H1 (cell line): ENCODE data around the gene SCUBE2. TPM values are rescaled to one million over a fixed set of nuclear protein-coding genes. Genes with fewer than 3 reads are reported as not detected.
"Not testable (repeated sequence)": the region's sequence is repeated elsewhere in the genome, so short reads cannot be mapped to it uniquely, and the experiment has no call there.

ENCODE experiments used
- CTCF ChIA-PET: fragments of 300-600 bp; sonication (Branson Sonifier 250); formaldehyde crosslinking; loops from one replicate; lab custom pipeline; 2021; ENCODE audit not compliant: partially characterized antibody; lab: Charles Lee
- POLR2A ChIA-PET: fragments of 300-600 bp; sonication (Branson Sonifier 250); formaldehyde crosslinking; loops from one replicate; lab custom pipeline; 2021; ENCODE audit warnings: inconsistent platforms; ENCODE audit not compliant: partially characterized antibody; lab: Charles Lee
- DNase-seq, 2 experiments: peaks; one replicate each; pipeline versions ENCODE4 v3.0.0 to v3.0.0-alpha.2; 2010 to 2022; ENCODE audit warnings: low spot score in 2 of 2, low read depth in 1 of 2, mixed read lengths in 1 of 2
- FAIRE-seq: peaks from 2 replicates; lab custom pipeline; 2011; peaks lifted over from hg19 to GRCh38; lab: Jason Lieb, UNC
- H2AFZ ChIP-seq: 2 replicates; pipeline ENCODE4 v1.8.1; 2012; ENCODE audit warnings: low read length, inconsistent platforms
- H2AK5ac ChIP-seq: 2 replicates; pipeline ENCODE4 v1.6.1; 2013; ENCODE audit warnings: low read depth, low read length
- H2BK120ac ChIP-seq: replicated peaks from 2 replicates; pipeline ENCODE3; 2013; ENCODE audit warnings: low read depth, low read length, inconsistent platforms
- H2BK12ac ChIP-seq: 2 replicates; pipeline ENCODE4 v1.6.1; 2013; ENCODE audit warnings: low read depth, low read length
- H2BK15ac ChIP-seq: 2 replicates; pipeline ENCODE4 v1.6.1; 2013; ENCODE audit warnings: low read length
- H2BK20ac ChIP-seq: 2 replicates; pipeline ENCODE4 v1.6.1; 2013; ENCODE audit warnings: low read length
- H2BK5ac ChIP-seq: 2 replicates; pipeline ENCODE4 v1.6.1; 2013; ENCODE audit warnings: low read depth, low read length
- H3K14ac ChIP-seq: 2 replicates; pipeline ENCODE4 v1.6.1; 2013; ENCODE audit warnings: inconsistent platforms; ENCODE audit not compliant: insufficient read length
- H3K18ac ChIP-seq: 2 replicates; pipeline ENCODE4 v1.6.1; 2013; ENCODE audit warnings: low read length; ENCODE audit errors: extremely low read depth
- H3K23ac ChIP-seq: 2 replicates; pipeline ENCODE4 v1.6.1; 2013; ENCODE audit warnings: inconsistent platforms; ENCODE audit not compliant: insufficient read length
- H3K23me2 ChIP-seq: 2 replicates; pipeline ENCODE4 v1.6.1; 2013; ENCODE audit warnings: low read depth, low read length
- H3K27ac ChIP-seq: 2 replicates; pipeline ENCODE4 v1.6.1; 2011; ENCODE audit warnings: low read depth, low read length, inconsistent platforms
- H3K27me3 ChIP-seq, 4 experiments: replicated peaks in 1 of 4; 1 replicate in 1 of 4; 2 replicates in 3 of 4; pipeline versions ENCODE4 v1.6.1 to v1.8.1; 2011 to 2013; ENCODE audit warnings: low read length in 3 of 4, mild to moderate bottlenecking in 3 of 4, inconsistent platforms in 2 of 4, mixed read lengths in 2 of 4, moderate library complexity in 1 of 4; ENCODE audit not compliant: control insufficient read depth in 3 of 4, insufficient read depth in 3 of 4; ENCODE audit errors: extremely low read depth in 1 of 4
- H3K36me3 ChIP-seq, 4 experiments: 2 replicates each; pipeline versions ENCODE4 v1.6.1 to v1.8.1; 2011 to 2013; ENCODE audit warnings: mild to moderate bottlenecking in 4 of 4, low read length in 3 of 4, moderate library complexity in 2 of 4, control low read depth in 1 of 4, inconsistent platforms in 1 of 4; ENCODE audit not compliant: insufficient read depth in 4 of 4, control insufficient read depth in 2 of 4
- H3K4ac ChIP-seq: replicated peaks from 2 replicates; pipeline ENCODE3; 2013; ENCODE audit warnings: low read length, low read depth, mixed read lengths, inconsistent platforms; ENCODE audit not compliant: insufficient read length
- H3K4me1 ChIP-seq, 4 experiments: replicated peaks in 1 of 4; 1 replicate in 1 of 4; 2 replicates in 3 of 4; pipeline versions ENCODE4 v1.6.1 to v1.8.1; 2011 to 2013; ENCODE audit warnings: low read length in 3 of 4, inconsistent platforms in 2 of 4, mixed read lengths in 1 of 4; ENCODE audit not compliant: insufficient read depth in 4 of 4, control insufficient read depth in 3 of 4
- H3K4me2 ChIP-seq, 2 experiments: 2 replicates each; pipeline versions ENCODE4 v1.6.1 to v1.8.1; 2011 to 2013; ENCODE audit warnings: low read depth in 2 of 2, low read length in 2 of 2, control low read depth in 1 of 2, inconsistent platforms in 1 of 2, mild to moderate bottlenecking in 1 of 2; ENCODE audit not compliant: insufficient read depth in 1 of 2
- H3K4me3 ChIP-seq, 4 experiments: fragments of 200-600, 300-600 bp in 1 of 4; sonication (generic), shearing (Covaris generic), sonication (Bioruptor Twin) in 1 of 4; 2 replicates each; pipeline versions ENCODE4 v1.5.1 to v1.8.1; 2011 to 2016; ENCODE audit warnings: low read length in 4 of 4, low read depth in 3 of 4, control low read depth in 2 of 4, inconsistent platforms in 2 of 4, mild to moderate bottlenecking in 2 of 4, mixed read lengths in 1 of 4, moderate library complexity in 1 of 4; ENCODE audit not compliant: insufficient read depth in 2 of 4; ENCODE audit errors: extremely low read depth in 1 of 4
- H3K56ac ChIP-seq: replicated peaks from 2 replicates; pipeline ENCODE3; 2013; ENCODE audit warnings: low read depth, mild to moderate bottlenecking, mixed read lengths, low read length, inconsistent platforms; ENCODE audit not compliant: insufficient read length
- H3K79me1 ChIP-seq: 2 replicates; pipeline ENCODE4 v1.6.1; 2013; ENCODE audit warnings: low read depth, low read length, control low read depth
- H3K79me2 ChIP-seq, 2 experiments: 2 replicates each; pipeline versions ENCODE4 v1.6.1 to v1.8.1; 2012 to 2013; ENCODE audit warnings: low read length in 2 of 2, mild to moderate bottlenecking in 2 of 2, inconsistent platforms in 1 of 2; ENCODE audit not compliant: insufficient read depth in 2 of 2, control insufficient read depth in 1 of 2
- H3K9ac ChIP-seq, 4 experiments: replicated peaks in 1 of 4; 1 replicate in 1 of 4; 2 replicates in 3 of 4; pipeline versions ENCODE4 v1.6.1 to v1.8.1; 2011 to 2013; ENCODE audit warnings: low read depth in 3 of 4, low read length in 3 of 4, control low read depth in 2 of 4, mild to moderate bottlenecking in 2 of 4, moderate library complexity in 2 of 4, inconsistent platforms in 1 of 4; ENCODE audit errors: extremely low read depth in 1 of 4
- H3K9me3 ChIP-seq, 2 experiments: 2 replicates each; pipeline versions ENCODE4 v1.6.1 to v1.8.1; 2012 to 2013; ENCODE audit warnings: mild to moderate bottlenecking in 2 of 2, moderate library complexity in 2 of 2, control low read depth in 1 of 2, inconsistent platforms in 1 of 2, low read depth in 1 of 2, low read length in 1 of 2, mixed read lengths in 1 of 2; ENCODE audit not compliant: insufficient read depth in 2 of 2
- H4K20me1 ChIP-seq, 2 experiments: replicated peaks in 1 of 2; 2 replicates each; pipeline versions ENCODE3 to v1.8.1; 2011 to 2013; ENCODE audit warnings: inconsistent platforms in 2 of 2, low read length in 2 of 2, mild to moderate bottlenecking in 1 of 2; ENCODE audit not compliant: insufficient read depth in 2 of 2, control insufficient read depth in 1 of 2
- H4K5ac ChIP-seq: 2 replicates; pipeline ENCODE4 v1.6.1; 2013; ENCODE audit warnings: low read length, low read depth, mixed read lengths, inconsistent platforms; ENCODE audit not compliant: insufficient read length
- H4K8ac ChIP-seq: 2 replicates; pipeline ENCODE4 v1.8.0; 2013; ENCODE audit warnings: mild to moderate bottlenecking, moderate library complexity, low read length, inconsistent platforms; ENCODE audit not compliant: insufficient read depth; ENCODE audit errors: extremely low read depth
- H4K91ac ChIP-seq: replicated peaks from 2 replicates; pipeline ENCODE3; 2013; ENCODE audit warnings: low read length, mixed read lengths, inconsistent platforms; ENCODE audit not compliant: insufficient read length
- ASH2L ChIP-seq: fragments of 200-600, 300-600 bp; sonication (generic); IDR thresholded peaks from one replicate; pipeline ENCODE4 v1.7.1; 2017; ENCODE audit warnings: low read length
- BRCA1 ChIP-seq: IDR thresholded peaks from 2 replicates; pipeline ENCODE4 v1.6.1; 2012; ENCODE audit warnings: low read depth, low read length, improper control_type of control experiment
- KDM4A ChIP-seq: IDR thresholded peaks from one replicate; pipeline ENCODE4 v1.7.1; 2012; ENCODE audit warnings: low read depth, mild to moderate bottlenecking, moderate library complexity, low read length, inconsistent platforms; ENCODE audit not compliant: severe bottlenecking
- SRF ChIP-seq: IDR thresholded peaks from 2 replicates; pipeline ENCODE4 v1.6.1; 2011; ENCODE audit warnings: mild to moderate bottlenecking, low read depth, low read length, moderate library complexity
- WGBS, 2 experiments: shearing (Covaris generic) in 1 of 2; methylation state at CpG; one replicate each; pipeline versions ENCODE4 v1.1.6 to v1.1.7; 2013 to 2015; ENCODE audit warnings: low lambda C conversion rate in 2 of 2, mixed read lengths in 2 of 2, inconsistent platforms in 1 of 2, low coverage in 1 of 2, missing lambda C conversion rate in 1 of 2; ENCODE audit not compliant: insufficient replicate concordance in 2 of 2, insufficient coverage in 1 of 2, insufficient read length in 1 of 2; ENCODE audit errors: extremely low coverage in 1 of 2, missing lambda C conversion rate in 1 of 2; 5-methylcytosine and 5-hydroxymethylcytosine counted together
- polyA plus RNA-seq, 7 experiments: library from polyadenylated mRNA; depleted of rRNA in 3 of 7; stranded (reverse) in 5 of 7; unstranded in 2 of 7; fragments of >200 nt in 5 of 7; fragments of 200-250 nt in 2 of 7; gene quantifications; 1 replicate in 5 of 7; 2 replicates in 1 of 7; 4 replicates in 1 of 7; pipeline versions ENCODE4 v1.2.1 to v1.2.3, GENCODE V29; 2011 to 2013; ENCODE audit warnings: missing spikeins in 2 of 7, mixed read lengths in 2 of 7
- total RNA-seq: library from RNA; stranded (reverse); fragmentation: NEBNext Ultra II Directional; extraction: Animal tissue kit (Norgen Biotek cat#: 25700); gene quantifications from 2 replicates; pipeline ENCODE4 v1.2.1, GENCODE V29; 2021
- TF ChIP-seq, protein P1 (sequence below): IDR thresholded peaks from 2 replicates; pipeline ENCODE4 v1.6.1; 2012; ENCODE audit warnings: inconsistent platforms

The SCUBE2 gene
- total and polyA plus RNA-seq, 2 of the 8 experiments (the other 6 are each of a cell fraction or from before 2014, with no cell fraction given): 0.29 to 1.2 TPM

DNA sequence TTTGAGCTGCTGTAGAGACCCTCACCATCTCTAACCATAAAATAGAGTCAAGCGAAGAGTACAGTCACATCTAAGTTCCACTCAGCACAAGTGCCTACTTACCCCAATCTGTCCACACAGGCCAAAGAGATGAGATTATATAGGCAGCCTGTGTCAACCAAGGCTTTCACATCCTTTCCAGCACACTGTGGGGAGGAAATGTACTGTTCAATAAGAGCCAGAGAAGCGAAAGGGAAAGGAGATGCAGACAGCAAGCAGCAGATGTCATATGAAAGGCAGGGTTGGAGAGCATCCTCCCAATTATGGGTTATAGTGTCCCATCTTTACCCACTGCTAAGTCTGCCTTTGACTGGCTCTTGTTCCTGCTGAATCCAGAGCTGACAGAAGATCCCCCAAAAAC, 104.0 kb downstream of the SCUBE2 start (continued):
- TF ChIP-seq BRCA1 (no peak), SRF (no peak), KDM4A (no peak), ASH2L (no peak)
- TF ChIP-seq, protein P1, sequence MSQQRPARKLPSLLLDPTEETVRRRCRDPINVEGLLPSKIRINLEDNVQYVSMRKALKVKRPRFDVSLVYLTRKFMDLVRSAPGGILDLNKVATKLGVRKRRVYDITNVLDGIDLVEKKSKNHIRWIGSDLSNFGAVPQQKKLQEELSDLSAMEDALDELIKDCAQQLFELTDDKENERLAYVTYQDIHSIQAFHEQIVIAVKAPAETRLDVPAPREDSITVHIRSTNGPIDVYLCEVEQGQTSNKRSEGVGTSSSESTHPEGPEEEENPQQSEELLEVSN: no peak

DNA sequence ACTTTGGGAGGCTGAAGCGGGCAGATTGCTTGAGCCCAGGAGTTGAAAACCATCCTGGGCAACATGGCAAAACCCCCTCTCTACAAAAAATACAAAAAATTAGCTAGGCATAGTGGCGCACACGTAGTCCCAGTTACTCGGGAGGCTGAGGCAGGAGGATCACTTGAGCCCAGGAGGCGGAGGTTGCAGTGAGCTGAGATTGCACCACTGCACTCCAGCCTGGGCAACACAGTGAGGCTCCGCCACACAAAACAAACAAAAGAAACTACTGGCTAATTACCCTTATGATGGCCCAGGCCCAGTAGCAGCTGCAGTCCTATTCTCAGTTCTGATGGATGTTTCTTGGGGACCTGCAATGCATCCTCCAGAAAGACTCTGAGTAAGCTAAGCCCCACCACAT, 104.6 kb downstream of the SCUBE2 start:
- H2BK5ac ChIP-seq: not testable (repeated sequence)
- CTCF ChIA-PET: interaction anchor here (0.6 to 2.6 kb wide), 5 partner anchors 28 to 182 kb away, joined by 3 to 13 read pairs (median 4); no protein-coding TSS in a partner anchor
- WGBS, 2 experiments: 72% methylated on average over 6 of the region's 6 CpGs; no CpG with 5 or more reads in 1 of the 2 experiments

More for the DNA sequence above, 104.6 kb downstream of the SCUBE2 start:
- H3K9ac ChIP-seq, H2AFZ ChIP-seq, H3K79me1 ChIP-seq, H2BK120ac ChIP-seq, H2BK15ac ChIP-seq, H2BK20ac ChIP-seq, H3K27me3 ChIP-seq, H3K4me2 ChIP-seq, H3K9me3 ChIP-seq, H4K5ac ChIP-seq, H2BK12ac ChIP-seq, H3K56ac ChIP-seq, FAIRE-seq, H2AK5ac ChIP-seq, DNase-seq, H3K14ac ChIP-seq, H4K91ac ChIP-seq, H3K4ac ChIP-seq, POLR2A ChIA-PET, H3K79me2 ChIP-seq, H3K27ac ChIP-seq, H4K20me1 ChIP-seq, H3K18ac ChIP-seq, H3K23me2 ChIP-seq, H3K4me1 ChIP-seq, H3K36me3 ChIP-seq, H3K4me3 ChIP-seq, H4K8ac ChIP-seq, H3K23ac ChIP-seq: not testable (repeated sequence)
